ENCODE data around the gene CFAP299.

The CFAP299 gene

DNA sequence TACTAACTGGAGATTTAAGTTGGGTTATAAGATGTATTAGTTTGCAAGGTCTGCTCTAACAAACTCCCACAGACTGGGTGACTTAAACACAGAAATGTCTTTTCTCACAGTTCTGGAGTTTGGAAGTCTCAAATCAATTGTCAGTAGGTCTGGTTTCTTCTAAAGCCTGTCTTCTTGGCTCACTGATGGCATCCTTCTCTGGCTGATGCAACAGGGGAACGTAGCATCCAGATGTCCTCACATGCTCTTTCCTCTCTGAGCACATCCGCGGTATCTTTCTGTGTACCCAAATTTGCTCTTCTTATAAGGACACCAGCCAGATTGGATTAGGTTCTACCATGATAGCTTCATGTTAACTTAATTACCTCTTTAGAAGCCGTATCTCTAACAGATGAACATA lies 631.8 kb downstream of the CFAP299 start:
- H3K4me3 ChIP-seq (ENCODE audit: low read length) = no peak overlapping the region
- H3K27me3 ChIP-seq (ENCODE audit: insufficient read depth, low read length) = no peaks in the 10 kb centered on the region
- no peaks in the 10 kb centered on the region for H3K4me1 ChIP-seq (ENCODE audit: insufficient read depth, low read length)
- H3K9me3 ChIP-seq (ENCODE audit: insufficient read depth, low read depth, low read length) = no peaks in the 10 kb centered on the region
- H3K36me3 ChIP-seq (ENCODE audit: insufficient read depth, low read depth, low read length) = no peaks in the 10 kb centered on the region
- no peak overlapping the region for H3K9ac ChIP-seq (ENCODE audit: low read depth, low read length)
- H3K27ac ChIP-seq (ENCODE audit: low read length) = no peak overlapping the region

DNA sequence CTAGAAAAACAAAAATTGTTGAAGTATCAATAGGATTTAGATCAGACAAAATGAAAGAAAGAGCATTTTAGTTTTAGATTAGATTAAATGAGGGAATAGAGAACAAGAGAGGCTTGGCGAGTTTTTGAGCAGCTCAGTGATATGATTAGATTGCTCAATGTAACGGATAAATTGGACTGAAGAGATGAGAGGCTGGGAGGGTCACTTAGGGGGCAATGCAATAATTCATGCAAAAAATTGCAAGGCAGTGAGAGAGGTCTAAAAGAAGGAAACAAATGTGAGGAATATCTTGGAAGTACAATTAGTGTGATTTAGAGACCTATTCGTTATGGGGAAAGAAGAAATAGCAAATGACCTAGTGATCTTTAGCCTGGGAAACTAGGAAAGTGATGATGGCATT lies 644.7 kb downstream of the CFAP299 start:
- Histone ChIP-seq H3K4me1 (ENCODE audit: insufficient read depth, low read length) (no peaks in the 10 kb centered on the region), H3K36me3 (ENCODE audit: insufficient read depth, low read depth, low read length) (no peaks in the 10 kb centered on the region), H3K9ac (ENCODE audit: low read depth, low read length) (no peak overlapping the region), H3K9me3 (ENCODE audit: insufficient read depth, low read depth, low read length) (no peaks in the 10 kb centered on the region), H3K4me3 (ENCODE audit: low read length) (no peak overlapping the region), H3K27me3 (ENCODE audit: insufficient read depth, low read length) (no peaks in the 10 kb centered on the region), H3K27ac (ENCODE audit: low read length) (no peak overlapping the region)

DNA sequence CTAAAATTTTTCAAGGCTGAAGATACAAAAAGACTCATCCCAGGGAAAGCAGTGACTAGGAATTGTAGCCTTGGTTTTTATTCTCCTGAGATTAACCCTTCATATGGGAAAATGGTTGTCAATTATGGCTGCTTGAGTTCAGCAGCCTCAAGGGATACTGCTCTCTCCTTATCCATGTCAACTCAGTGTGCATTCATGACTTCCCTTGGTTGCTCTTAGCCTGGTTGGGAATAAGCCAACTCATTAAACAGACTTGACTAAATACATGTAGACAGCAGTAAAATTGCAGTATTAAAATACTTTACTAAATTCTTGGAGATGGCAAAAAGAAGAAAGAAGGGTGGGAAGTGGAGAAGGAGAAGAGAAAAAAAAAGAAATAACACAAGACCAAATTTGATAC lies 650.5 kb downstream of the CFAP299 start:
- Histone ChIP-seq H3K9ac (ENCODE audit: low read depth, low read length) (no peak overlapping the region), H3K27ac (ENCODE audit: low read length) (no peak overlapping the region), H3K9me3 (ENCODE audit: insufficient read depth, low read depth, low read length) (no peaks in the 10 kb centered on the region), H3K36me3 (ENCODE audit: insufficient read depth, low read depth, low read length) (no peaks in the 10 kb centered on the region), H3K27me3 (ENCODE audit: insufficient read depth, low read length) (no peaks in the 10 kb centered on the region), H3K4me1 (ENCODE audit: insufficient read depth, low read length) (0 out of 2 replicates have a peak, but pooled peaks cover 2% of the 10 kb centered on the region), H3K4me3 (ENCODE audit: low read length) (no peak overlapping the region)

DNA sequence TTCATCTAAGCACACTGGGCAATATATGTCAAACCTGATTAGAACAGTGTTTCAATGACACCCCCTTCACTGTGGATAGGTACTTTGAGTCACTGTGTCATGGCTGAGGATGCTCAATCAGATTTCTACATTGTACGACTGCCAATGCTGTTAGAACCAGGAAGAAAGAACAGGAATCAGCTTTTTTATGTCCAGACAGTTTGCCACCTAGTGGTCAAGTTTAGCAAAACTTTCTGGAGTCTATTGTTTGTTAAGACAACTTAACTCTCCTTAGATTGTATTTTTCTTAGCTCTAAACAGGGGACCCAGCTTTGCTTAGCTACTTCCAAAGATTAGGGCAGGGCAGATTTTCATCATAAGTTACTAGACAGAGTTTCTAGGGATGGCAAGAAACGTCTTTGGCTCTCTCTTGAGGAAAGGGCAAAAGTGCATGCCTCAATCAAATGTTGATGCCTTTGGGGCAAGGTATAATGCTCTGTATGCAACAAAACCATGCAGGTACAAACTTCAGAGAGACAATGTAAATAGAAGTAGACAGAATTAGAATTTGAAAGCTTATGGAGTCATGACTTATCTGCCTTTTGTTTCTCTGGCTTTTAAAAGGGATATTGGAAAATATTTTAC lies 654.5 kb downstream of the CFAP299 start:
- Histone ChIP-seq H3K9me3 (ENCODE audit: insufficient read depth, low read depth, low read length) (no peaks in the 10 kb centered on the region), H3K36me3 (ENCODE audit: insufficient read depth, low read depth, low read length) (no peaks in the 10 kb centered on the region), H3K27me3 (ENCODE audit: insufficient read depth, low read length) (no peaks in the 10 kb centered on the region), H3K27ac (ENCODE audit: low read length) (no peak overlapping the region), H3K4me3 (ENCODE audit: low read length) (no peak overlapping the region), H3K9ac (ENCODE audit: low read depth, low read length) (no peak overlapping the region), H3K4me1 (ENCODE audit: insufficient read depth, low read length) (0 out of 2 replicates have a peak, but pooled peaks cover 2% of the 10 kb centered on the region)

DNA sequence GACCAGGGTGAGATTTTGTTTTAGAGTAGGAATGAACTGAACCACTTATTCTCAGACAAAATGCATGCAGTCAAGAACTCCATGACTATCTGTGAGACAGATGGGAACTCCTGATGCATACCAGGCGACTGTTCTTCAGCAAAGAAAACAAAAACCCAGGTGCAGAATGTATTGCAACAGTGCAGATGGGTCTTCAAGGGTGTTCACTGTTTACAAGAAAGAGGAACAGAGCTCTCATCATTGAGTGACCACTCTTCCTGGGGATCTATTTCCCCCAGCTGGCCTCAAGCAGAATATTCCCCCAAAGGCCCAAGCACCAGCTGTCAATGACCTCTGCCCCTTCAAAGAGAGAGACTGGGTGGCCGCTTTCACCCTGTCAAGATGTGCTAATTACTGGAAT lies 655.3 kb downstream of the CFAP299 start:
- no peak overlapping the region for H3K4me3 ChIP-seq (ENCODE audit: low read length)
- H3K27ac ChIP-seq (ENCODE audit: low read length) = no peak overlapping the region

DNA sequence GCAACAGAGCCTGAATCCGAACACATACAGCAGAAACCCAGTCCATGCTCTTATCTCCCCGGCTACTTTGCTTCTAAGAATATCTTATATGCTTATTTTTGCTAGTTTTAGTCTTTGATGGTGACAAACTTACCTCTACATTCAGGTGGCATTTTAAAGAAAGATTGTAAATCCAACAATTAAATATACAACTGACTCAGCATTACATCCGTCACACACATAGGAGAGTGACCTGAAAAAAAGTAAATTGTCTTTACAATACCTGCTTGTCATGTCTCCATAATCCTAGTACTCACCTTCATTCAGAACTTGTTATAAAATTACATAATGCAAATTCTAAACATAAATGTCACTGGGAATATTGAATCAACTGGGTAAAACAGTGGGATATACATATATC lies 664.4 kb downstream of the CFAP299 start:
- Histone ChIP-seq H3K27me3 (ENCODE audit: insufficient read depth, low read length) (no peaks in the 10 kb centered on the region), H3K9ac (ENCODE audit: low read depth, low read length) (no peak overlapping the region), H3K9me3 (ENCODE audit: insufficient read depth, low read depth, low read length) (no peaks in the 10 kb centered on the region), H3K4me1 (ENCODE audit: insufficient read depth, low read length) (peaks cover 4% of the 10 kb centered on the region; the same call in 1 of the 2 replicates), H3K27ac (ENCODE audit: low read length) (no peak overlapping the region), H3K36me3 (ENCODE audit: insufficient read depth, low read depth, low read length) (no peaks in the 10 kb centered on the region), H3K4me3 (ENCODE audit: low read length) (no peak overlapping the region)

More for the DNA sequence above, 655.3 kb downstream of the CFAP299 start:
- no peaks in the 10 kb centered on the region for H3K36me3 ChIP-seq (ENCODE audit: insufficient read depth, low read depth, low read length)
- H3K9ac ChIP-seq (ENCODE audit: low read depth, low read length) = no peak overlapping the region
- H3K4me1 ChIP-seq (ENCODE audit: insufficient read depth, low read length) = 0 out of 2 replicates have a peak, but pooled peaks cover 2% of the 10 kb centered on the region
- no peaks in the 10 kb centered on the region for H3K9me3 ChIP-seq (ENCODE audit: insufficient read depth, low read depth, low read length)
- H3K27me3 ChIP-seq (ENCODE audit: insufficient read depth, low read length) = no peaks in the 10 kb centered on the region

DNA sequence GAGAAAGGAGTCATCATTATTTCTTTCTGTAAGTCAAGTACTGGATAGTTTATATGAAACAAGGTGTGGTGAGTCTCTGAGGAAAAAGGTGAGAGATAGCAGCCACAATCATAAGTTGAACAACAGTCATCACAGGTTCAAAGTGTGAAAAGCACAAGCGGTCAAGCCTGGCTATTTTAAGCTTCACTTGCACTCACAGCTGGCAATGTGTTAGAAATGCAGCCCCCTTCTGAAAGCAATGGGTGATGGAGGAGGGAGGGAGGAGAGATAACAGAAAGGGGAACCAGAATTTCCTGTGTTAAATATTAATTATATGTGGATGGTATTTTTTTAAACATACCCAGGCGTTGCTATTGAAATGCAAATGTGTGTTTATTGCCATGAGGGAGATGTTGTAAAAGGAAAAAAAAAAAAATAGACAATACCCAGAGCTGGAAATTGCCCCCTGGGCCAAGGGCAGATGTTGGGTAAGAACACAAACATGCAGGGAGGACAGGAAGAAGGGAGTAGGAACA lies 668.1 kb downstream of the CFAP299 start:
- peaks cover 4% of the 10 kb centered on the region; the same call in 1 of the 2 replicates for H3K4me1 ChIP-seq (ENCODE audit: insufficient read depth, low read length)
- no peak overlapping the region for H3K9ac ChIP-seq (ENCODE audit: low read depth, low read length)
- no peaks in the 10 kb centered on the region for H3K27me3 ChIP-seq (ENCODE audit: insufficient read depth, low read length)
- H3K27ac ChIP-seq (ENCODE audit: low read length) = no peak overlapping the region
- no peaks in the 10 kb centered on the region for H3K9me3 ChIP-seq (ENCODE audit: insufficient read depth, low read depth, low read length)
- no peaks in the 10 kb centered on the region for H3K36me3 ChIP-seq (ENCODE audit: insufficient read depth, low read depth, low read length)
- no peak overlapping the region for H3K4me3 ChIP-seq (ENCODE audit: low read length)

DNA sequence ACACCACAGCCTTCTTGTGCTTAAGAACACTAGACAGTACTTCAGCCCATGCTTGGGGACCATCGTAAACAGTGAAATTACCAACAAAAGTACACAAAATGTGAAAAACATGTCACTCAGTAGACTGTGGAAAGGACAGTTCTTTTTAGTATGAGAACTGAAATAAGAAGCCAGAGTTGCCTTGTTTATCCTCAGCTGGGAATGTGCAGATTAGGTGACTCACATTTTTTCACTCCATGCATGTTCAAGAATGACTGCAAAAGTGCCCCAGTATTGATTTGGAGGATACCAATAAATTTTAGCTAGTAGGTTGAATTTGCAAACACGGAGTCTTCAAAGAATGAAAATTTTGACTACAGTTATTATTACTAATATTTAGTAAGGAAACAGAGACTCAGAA lies 671.9 kb downstream of the CFAP299 start:
- Histone ChIP-seq H3K27me3 (ENCODE audit: insufficient read depth, low read length) (no peaks in the 10 kb centered on the region), H3K27ac (ENCODE audit: low read length) (no peak overlapping the region), H3K9ac (ENCODE audit: low read depth, low read length) (no peak overlapping the region), H3K9me3 (ENCODE audit: insufficient read depth, low read depth, low read length) (no peaks in the 10 kb centered on the region; the same call in 1 of the 2 replicates), H3K4me1 (ENCODE audit: insufficient read depth, low read length) (peaks cover 4% of the 10 kb centered on the region; the same call in 1 of the 2 replicates), H3K36me3 (ENCODE audit: insufficient read depth, low read depth, low read length) (no peaks in the 10 kb centered on the region), H3K4me3 (ENCODE audit: low read length) (no peak overlapping the region)
